ENCODE results near the gene AMELX. TPM values are rescaled to one million over a fixed set of nuclear protein-coding genes. Genes with fewer than 3 reads are reported as not detected.

The AMELX gene
- total RNA-seq, 1 donor, result not detected

DNA sequence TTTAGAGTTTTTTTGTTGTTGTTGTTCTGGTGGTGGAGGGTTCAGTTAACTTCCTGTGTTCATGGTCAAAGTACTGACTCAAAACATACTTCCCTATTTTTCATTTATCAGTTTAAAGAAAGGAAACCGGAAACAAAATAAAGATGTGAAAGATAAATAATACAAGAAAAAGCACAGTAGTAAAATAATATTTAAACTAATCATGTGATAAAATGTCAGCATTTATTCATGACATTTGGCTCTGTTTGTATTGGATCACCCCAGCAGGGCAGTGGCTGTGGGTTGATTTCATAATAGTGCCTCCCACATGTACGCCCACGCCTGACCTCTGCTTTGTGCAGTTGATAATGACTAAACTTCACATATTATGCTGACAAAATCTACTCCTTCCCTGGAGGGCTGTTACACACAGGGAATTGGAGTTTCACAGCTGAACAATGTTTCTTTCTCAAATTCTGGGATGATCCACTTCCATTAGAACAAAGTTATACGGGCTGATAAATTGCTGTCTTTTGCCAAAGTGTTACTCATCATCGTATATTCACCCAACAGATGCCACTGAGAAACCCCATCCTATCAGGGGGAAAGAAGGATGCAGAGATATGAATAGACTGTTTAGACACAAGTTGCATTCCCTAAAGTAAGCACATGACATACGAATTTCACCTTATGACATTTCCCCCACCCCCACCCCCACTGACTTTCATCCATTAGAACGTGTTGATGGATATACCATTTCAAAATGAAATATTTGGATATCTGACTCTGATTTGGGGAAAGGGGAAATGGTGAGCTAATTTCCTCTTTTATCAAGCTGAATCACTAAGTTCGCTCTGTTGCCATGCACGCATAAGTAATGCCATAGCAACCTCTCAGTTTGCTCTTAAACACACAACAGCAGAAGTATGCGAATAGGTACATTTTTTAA lies 48.3 kb downstream of the AMELX start:
- DNase-seq (ENCODE audit: low read depth), result peak; percentile 84
- TF ChIP-seq CTCF (IDR thresholded peaks at IDR 0.05; ENCODE audit: insufficient read depth, low read depth, low read length), result no peak
- H3K4me3 ChIP-seq (ENCODE audit: low read depth, low read length), result no peak overlapping the region

DNA sequence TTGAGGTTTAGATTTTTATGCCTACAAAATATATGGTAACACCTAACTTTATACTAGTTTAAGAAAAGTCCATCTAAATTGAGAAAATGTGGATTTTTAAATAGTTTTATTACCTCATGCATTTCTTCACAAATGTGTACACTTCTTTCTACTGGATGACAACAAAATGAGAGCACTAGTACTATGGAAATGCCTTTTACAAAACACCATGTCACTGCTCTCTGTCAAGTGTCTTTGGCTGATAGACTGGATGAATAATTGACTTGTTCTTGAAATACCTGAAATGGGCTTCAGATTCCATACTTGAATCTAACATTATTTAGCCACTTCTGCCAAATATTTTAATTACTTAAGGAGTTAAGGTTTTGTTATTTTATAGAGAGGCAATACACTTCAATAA lies 49.5 kb downstream of the AMELX start:
- H3K4me3 ChIP-seq (ENCODE audit: low read depth, low read length), result no peak overlapping the region
- DNase-seq (ENCODE audit: low read depth), result no peak
- no peak for TF ChIP-seq CTCF (IDR thresholded peaks at IDR 0.05; ENCODE audit: insufficient read depth, low read depth, low read length)

- peak; percentile 7 for DNase-seq (ENCODE audit: low read depth)
- no peak for TF ChIP-seq CTCF (IDR thresholded peaks at IDR 0.05; ENCODE audit: insufficient read depth, low read depth, low read length)
- H3K4me3 ChIP-seq (ENCODE audit: low read depth, low read length), result no peak overlapping the region
These were observed 53.0 kb downstream of the AMELX start for GRCh38 chrX:11346121-11346682.

- no peak overlapping the region for H3K4me3 ChIP-seq (ENCODE audit: low read depth, low read length)
- DNase-seq (ENCODE audit: low read depth), result no peak
- no peak for TF ChIP-seq CTCF (IDR thresholded peaks at IDR 0.05; ENCODE audit: insufficient read depth, low read depth, low read length)
These were observed 54.1 kb downstream of the AMELX start for GRCh38 chrX:11347300-11347699.

DNA sequence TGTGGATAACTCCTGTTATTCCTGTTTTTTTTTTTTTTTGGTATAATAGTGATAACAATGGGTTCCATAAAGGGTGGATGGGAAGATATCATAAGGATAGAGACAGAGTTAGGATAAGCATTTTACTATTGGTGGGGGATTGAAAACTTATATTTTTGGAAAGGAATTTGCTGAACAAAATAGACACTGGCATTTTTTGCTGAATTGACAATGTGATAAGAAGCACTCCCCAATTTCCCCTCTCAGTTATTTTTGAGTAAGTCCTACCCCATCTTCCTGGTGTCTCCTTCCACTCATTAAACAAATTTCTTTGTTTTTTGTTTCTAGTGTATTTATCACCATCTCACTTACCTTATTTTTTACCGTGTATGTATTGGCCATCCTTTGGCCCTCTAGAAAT lies 55.8 kb downstream of the AMELX start:
- no peak for TF ChIP-seq CTCF (IDR thresholded peaks at IDR 0.05; ENCODE audit: insufficient read depth, low read depth, low read length)
- DNase-seq (ENCODE audit: low read depth), result no peak
- H3K4me3 ChIP-seq (ENCODE audit: low read depth, low read length), result no peak overlapping the region

DNA sequence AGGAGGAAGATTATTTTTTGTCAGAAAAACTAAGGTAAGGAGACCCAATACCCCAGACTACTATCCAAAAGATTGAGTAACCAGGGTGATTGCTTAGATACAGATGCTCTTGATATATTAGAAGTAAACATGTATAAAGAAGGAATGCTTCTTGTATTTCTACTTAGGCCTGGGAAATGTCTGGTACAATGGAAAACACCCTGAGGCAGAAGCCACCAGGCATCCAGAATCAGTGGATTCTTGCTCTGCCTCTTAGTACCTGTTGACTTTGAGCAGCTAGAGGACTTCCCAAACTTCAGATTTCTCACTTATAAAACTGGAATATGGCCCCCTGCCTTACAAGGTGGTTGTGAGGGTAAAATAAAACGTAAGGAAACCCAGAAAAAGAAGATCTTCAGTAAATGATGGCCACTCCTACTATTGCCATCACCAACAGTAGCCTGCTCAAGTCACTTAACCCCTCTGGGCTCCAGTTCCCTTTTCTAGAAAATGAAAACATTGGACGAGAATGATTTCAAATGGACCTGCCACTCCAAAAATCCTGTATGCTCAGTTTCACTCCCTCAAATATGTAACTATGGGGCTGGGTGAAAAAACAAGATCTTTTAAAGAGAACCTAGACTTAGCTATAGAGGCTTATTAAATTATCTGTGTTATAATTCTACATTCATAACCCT lies 56.6 kb downstream of the AMELX start:
- no peak overlapping the region for H3K4me3 ChIP-seq (ENCODE audit: low read depth, low read length)
- TF ChIP-seq CTCF (IDR thresholded peaks at IDR 0.05; ENCODE audit: insufficient read depth, low read depth, low read length), result no peak
- DNase-seq (ENCODE audit: low read depth), result peak; percentile 39

Small RNA genes lying within 50 kb of the gene (small RNA-seq; reads per million reads assigned to genes)
- gene MIR548AX, result 0.28 reads per million

Other genes with a start within 250 kb of the AMELX start
- gene HCCS, start 182.1 kb upstream of the AMELX start, total RNA-seq, result 17.7 and 32.0 TPM in 2 replicates